OCI-M2 (cell line): Measurements from ENCODE around the gene GALNT16.
"Not testable (repeated sequence)": the region's sequence is repeated elsewhere in the genome, so short reads cannot be mapped to it uniquely, and the experiment has no call there.

Experiments
- DNase-seq: peaks from one replicate; lab custom pipeline; 2025; ENCODE audit not compliant: unreplicated experiment; lab: John Stamatoyannopoulos, UW

Gene GALNT16

GRCh38 chr14:69259527-69260189, at the start of gene GALNT16:
GALNT16 (plus strand) TSS chr14:69260158; CDS start chr14:69260291, 133 bp downstream.
- DNase-seq = no peak

GRCh38 chr14:69214393-69214792, 45.6 kb upstream of the GALNT16 start:
- DNase-seq = no peak

GRCh38 chr14:69217663-69218062, 42.3 kb upstream of the GALNT16 start:
- DNase-seq = not testable (repeated sequence)

- no peak for DNase-seq
These were observed 35.0 kb upstream of the GALNT16 start for GRCh38 chr14:69224946-69225345.

GRCh38 chr14:69226178-69226577, 33.8 kb upstream of the GALNT16 start:
- DNase-seq = no peak

GRCh38 chr14:69226736-69227135, 33.2 kb upstream of the GALNT16 start:
- DNase-seq = no peak

GRCh38 chr14:69231486-69231885, 28.5 kb upstream of the GALNT16 start:
- DNase-seq = no peak

- no peak for DNase-seq
These were observed 27.6 kb upstream of the GALNT16 start for GRCh38 chr14:69232388-69232787.

GRCh38 chr14:69234106-69234505, 25.9 kb upstream of the GALNT16 start:
- no peak for DNase-seq

- DNase-seq = no peak
These were observed 24.2 kb upstream of the GALNT16 start for GRCh38 chr14:69235708-69236107.

- no peak for DNase-seq
These were observed 22.8 kb upstream of the GALNT16 start for GRCh38 chr14:69237142-69237541.

- no peak for DNase-seq
These were observed 22.4 kb upstream of the GALNT16 start for GRCh38 chr14:69237584-69237983.

- DNase-seq = no peak
These were observed 21.1 kb upstream of the GALNT16 start for GRCh38 chr14:69238883-69239282.

GRCh38 chr14:69240527-69241173, 19.3 kb upstream of the GALNT16 start:
- no peak for DNase-seq

GRCh38 chr14:69241577-69241976, 18.4 kb upstream of the GALNT16 start:
- no peak for DNase-seq

GRCh38 chr14:69242311-69243224, 17.4 kb upstream of the GALNT16 start:
- no peak for DNase-seq

GRCh38 chr14:69244946-69245345, 15.0 kb upstream of the GALNT16 start:
- no peak for DNase-seq

- no peak for DNase-seq
These were observed 13.6 kb upstream of the GALNT16 start for GRCh38 chr14:69246331-69246730.

- no peak for DNase-seq
These were observed 12.1 kb upstream of the GALNT16 start for GRCh38 chr14:69247676-69248440.

GRCh38 chr14:69249603-69250002, 10.4 kb upstream of the GALNT16 start:
- DNase-seq = no peak

- no peak for DNase-seq
These were observed 7.1 kb upstream of the GALNT16 start for GRCh38 chr14:69252851-69253250.
